ENCODE data around the gene PLA2G4C.

PLA2G4C gene

GRCh38 chr19:48053856-48054255, 56.8 kb downstream of the PLA2G4C start:
- no peak for DNase-seq (ENCODE audit: low spot score)

DNA sequence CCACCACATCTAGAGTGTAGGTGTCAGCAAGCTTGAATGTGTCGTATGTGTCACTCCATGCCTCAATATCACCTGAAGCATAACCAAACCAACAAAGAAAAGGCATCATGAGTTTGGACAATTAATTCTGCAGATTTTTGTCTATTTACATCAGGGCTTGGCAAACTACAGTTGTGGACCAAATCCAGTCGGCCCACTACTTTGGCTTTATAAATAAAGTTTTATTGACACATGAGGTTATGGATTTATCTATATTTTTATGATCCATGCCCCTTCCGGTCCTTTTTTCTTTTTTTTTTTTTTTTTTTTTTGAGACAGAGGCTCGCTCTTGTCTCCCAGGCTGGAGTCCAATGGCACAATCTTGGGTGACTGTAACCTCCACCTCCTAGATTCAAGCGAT, 57.5 kb downstream of the PLA2G4C start:
- DNase-seq (ENCODE audit: low spot score): no peak

DNA sequence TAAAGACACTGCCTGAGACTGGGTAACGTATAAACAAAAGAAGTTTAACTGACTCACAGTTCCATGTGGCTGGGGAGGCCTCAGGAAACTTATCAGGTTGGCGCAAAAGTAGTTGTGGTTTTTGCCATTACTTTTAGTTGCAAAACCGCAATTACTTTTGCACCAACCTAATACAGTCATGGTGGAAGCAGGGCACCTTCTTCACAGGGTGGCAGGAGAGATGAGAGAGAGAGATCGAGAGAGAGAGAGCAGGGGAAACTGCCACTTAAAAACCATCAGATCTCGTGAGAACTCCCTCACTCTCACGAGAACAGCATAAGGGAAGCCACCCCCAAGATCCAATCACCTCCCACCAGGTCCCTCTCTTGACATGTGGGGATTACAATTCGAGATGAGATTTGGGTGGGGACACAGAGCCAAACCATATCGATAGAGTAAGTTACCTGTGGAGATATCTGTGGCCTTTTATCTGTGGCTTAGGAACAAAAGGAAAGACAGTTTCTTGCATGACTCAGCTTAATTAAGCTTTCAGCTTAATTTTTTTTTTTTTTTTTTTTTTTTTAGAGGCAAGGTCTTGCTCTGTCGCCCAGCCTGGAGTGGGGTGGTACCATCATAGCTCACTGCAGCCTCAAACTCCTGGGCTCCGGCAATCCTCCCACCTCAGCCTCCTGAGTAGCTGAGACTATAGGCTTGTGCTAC, 59.1 kb downstream of the PLA2G4C start:
- DNase-seq (ENCODE audit: low spot score): no peak

GRCh38 chr19:48044561-48044960, 66.1 kb downstream of the PLA2G4C start:
- DNase-seq (ENCODE audit: low spot score): peak; percentile 44

DNA sequence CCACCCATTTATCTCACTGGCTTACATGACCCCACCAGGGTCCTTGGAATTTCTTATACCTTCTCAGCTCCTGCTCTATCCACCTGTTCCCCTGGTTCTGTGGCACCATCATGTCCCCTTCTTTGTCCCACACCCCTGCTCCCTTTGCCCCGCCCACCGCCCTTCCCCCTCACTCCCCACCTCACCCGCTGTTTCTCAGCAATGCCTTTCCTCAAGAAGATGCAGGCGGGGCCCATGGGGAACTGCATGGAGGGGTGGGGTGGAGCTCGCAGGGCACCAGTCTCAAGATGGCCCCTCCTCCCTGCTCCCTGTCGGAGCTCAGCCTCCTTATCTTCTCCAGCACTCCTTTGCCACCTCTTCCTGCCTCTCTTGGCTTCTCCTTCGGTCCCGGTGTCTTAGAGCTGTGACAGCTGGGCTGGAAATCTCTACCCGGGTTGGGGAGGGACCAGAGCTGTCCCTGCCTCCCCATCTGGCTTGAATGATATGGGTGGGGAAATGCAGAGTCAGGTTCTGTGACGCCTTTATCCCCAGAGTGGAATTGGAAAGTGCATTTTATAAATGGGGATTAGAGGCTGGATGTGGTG, 66.8 kb downstream of the PLA2G4C start, which contains the start of gene CABP5:
Gene CABP5, minus strand, starts transcription at position 405 of the 584 bp plus-strand sequence. Its CDS starts 157 bp downstream, at position 248.
- DNase-seq (ENCODE audit: low spot score): no peak

GRCh38 chr19:48041877-48042580, 68.6 kb downstream of the PLA2G4C start:
- DNase-seq (ENCODE audit: low spot score): no peak

GRCh38 chr19:48036765-48037164, 73.9 kb downstream of the PLA2G4C start:
- no peak for DNase-seq (ENCODE audit: low spot score)

- DNase-seq (ENCODE audit: low spot score): no peak
Measured at GRCh38 chr19:48033604-48034003, 77.0 kb downstream of the PLA2G4C start.

DNA sequence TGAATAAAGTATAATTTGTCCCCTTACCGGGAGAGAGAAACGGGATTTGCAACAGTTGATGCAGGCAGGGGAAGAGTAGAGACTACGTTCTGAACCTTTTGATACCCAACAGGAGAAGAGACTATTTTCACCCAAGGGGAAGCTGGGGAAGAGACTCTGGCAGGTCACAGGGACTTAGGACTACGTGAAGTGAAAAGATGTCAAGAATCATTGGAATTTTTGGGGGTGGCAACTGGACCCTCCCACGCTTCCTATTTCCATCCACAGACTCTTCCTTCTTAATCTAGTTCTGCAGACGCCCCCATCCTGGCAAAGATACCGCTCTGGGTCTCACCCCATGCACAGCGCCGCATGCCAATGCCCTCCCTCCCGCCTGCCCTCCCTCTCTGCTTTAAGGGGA, 80.5 kb downstream of the PLA2G4C start:
- DNase-seq (ENCODE audit: low spot score): no peak

- DNase-seq (ENCODE audit: low spot score): no peak
Measured at GRCh38 chr19:48029431-48029830, 81.2 kb downstream of the PLA2G4C start.

- DNase-seq (ENCODE audit: low spot score): no peak
Measured at GRCh38 chr19:48025480-48025879, 85.1 kb downstream of the PLA2G4C start.

DNA sequence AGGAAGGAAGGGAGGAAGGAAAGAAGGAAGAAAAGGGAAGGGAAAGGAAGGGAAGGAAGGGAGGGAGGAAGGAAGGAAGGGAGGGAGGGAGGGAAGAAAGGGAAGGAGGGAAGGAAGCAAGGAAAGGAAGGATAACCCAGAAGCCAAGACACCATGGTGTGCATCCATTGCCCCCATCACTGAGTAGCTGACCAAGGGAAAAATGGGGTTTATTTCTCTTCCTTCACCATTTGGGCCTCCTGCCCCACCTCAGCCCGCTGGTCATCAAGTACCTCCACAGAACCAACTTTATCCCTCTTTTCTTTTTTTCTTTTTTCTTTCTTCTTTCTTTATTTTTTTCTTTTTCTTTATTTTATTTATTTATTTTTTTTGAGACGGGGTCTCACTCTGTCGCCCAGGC, 87.1 kb downstream of the PLA2G4C start:
- no peak for DNase-seq (ENCODE audit: low spot score)

DNA sequence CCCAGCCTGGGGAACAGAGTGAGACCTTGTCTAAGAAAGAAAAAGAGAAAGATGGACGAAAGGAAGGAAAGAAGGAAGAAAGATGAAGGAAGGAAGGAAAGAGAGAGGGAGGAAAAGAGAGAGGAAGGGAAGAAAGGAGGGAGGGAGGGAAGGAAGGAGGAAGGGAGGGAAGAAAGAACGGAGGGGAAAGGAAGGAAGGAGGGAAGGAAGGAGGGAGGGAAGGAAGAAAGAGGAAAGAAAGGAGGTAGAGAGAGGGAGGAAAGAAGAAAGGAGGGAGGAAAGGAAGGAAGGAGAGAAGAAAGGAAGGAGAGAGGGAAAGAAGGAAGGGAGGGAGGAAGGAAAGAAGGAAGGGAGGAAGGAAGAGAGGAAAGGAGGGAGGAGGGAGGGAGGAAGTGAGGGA, 87.6 kb downstream of the PLA2G4C start:
- DNase-seq (ENCODE audit: low spot score): no peak

DNA sequence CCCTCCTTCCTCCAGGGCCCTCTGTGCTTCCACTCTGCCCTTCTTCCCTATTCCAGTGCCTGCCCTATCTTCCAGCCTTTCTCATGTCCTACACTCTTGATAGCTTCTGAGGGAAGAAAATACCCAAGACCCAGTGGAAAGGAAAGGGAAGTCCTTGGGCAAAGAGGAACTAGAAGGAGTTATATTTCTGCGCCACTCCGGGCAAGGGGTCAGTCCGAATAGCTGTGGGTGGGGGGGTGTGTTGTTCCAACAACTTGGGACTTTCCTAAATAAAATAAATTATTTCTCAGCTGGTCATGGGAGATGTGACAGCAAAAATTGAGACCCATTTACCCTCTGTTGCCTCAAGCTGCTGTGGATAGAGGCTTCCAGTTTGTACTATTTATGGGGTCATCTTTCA, 89.9 kb downstream of the PLA2G4C start:
- no peak for DNase-seq (ENCODE audit: low spot score)

DNA sequence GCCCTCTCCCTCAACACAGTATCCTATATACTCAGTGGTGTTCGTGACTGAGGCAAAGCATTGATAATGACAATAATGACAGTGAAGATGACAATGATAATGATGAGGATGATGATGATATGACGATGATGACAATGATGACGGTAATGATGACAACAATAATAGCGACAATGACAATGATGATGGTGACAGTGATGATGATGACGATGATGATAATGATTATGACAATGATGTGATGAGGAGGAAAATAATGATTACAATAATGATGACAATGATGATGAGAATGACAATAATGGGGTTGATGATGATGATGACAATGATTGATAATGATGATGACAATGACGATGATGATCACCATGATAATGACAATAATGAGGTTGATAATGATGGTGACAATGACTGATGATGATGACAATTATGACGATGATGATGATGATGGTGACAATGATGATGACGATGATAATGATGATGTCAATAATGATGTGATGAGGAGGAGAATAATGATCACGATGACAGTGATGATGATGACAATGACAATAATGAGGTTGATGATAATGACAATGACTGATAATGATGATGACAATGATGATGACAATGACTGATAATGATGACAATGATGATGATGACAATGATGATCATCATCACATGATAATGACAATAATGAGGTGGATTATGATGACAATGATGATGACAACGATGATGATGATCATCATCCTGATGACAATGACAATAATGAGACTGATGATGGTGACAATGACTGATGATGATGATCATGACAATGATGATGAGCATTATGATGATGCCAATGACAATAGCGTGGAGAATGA, 99.5 kb downstream of the PLA2G4C start:
- DNase-seq (ENCODE audit: low spot score): no peak

GRCh38 chr19:48006762-48007161, 103.9 kb downstream of the PLA2G4C start:
- DNase-seq (ENCODE audit: low spot score): no peak

DNA sequence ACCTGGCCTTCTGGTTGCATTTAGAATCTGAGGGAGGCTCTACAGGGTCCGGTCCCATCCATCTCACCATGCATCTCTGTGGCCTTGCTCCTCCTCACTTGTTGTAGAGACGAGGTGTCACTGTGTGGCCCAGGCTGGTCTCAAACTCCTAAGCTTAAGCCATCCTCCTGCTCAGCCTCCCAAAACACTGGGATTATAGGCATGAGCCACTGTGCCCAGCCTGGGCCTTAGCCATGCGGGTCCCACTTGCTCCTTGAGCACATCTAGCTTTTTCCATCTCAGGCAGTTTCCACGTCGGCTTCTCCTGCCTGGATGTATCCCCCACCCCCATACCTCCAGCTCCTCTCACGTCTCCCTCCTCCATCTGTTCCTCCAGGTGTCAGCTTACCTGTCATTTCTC, 106.4 kb downstream of the PLA2G4C start:
- no peak for DNase-seq (ENCODE audit: low spot score)

GRCh38 chr19:48000846-48001245, 109.8 kb downstream of the PLA2G4C start:
- no peak for DNase-seq (ENCODE audit: low spot score)

DNA sequence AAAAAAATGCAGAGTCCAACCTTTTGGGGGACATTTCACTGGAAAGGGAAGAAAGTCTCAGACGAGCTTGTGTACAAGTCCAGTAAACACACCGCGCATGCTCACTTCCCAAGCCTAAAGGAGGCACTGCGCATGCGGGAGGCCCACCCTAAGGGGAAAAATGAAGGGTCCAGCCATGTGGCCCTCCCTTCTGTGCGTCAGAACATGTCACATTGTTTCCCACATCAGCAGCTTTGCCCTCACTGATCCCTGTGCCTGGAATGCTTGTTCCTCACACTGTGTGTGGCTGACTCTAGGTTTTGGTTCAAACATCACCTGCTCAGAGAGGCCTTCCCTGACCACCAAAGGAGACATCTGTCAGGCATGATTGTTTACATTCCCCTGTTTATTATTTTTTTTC, 111.8 kb downstream of the PLA2G4C start:
- no peak for DNase-seq (ENCODE audit: low spot score)

Data from kidney tubule cell (primary cell).